Measurements from ENCODE around the gene CACNB1.

DNA sequence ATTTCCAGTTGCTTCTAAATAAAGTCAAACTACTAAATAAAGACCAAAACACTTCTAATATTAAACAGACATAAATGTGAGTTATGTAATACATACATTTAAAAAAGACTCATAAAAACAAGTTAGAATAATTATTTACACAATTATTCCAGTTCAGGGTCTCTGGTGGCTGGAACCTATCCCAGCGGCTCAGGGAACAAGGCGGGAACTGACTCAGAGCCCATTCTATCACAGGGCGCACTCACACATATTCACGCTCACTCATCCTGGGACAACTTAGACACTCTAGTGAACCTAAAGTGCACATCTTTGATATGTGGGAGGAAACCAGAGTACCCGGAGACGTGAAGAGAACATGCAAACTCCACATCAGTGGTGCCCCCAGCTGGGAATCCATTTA, 71.0 kb downstream of the CACNB1 start:
- TF ChIP-seq CTCF (optimal IDR thresholded peaks at IDR 0.05 in 1 of 3, IDR thresholded peaks at IDR 0.05 in 1 of 3, conservative IDR thresholded peaks at IDR 0.05 in 1 of 3; ENCODE audit: extremely low read depth in 1 of 3, insufficient read depth in 2 of 3, low read length in 3 of 3), result no peak
- TF ChIP-seq EZH2 (IDR thresholded peaks at IDR 0.05; ENCODE audit: low read length), result no peak

All from keratinocyte (primary cell).